K562 (cell line): ENCODE results near the gene CUL5. TPM values are rescaled to one million over a fixed set of nuclear protein-coding genes. Genes with fewer than 3 reads are reported as not detected.

ENCODE experiments used
- ILK ChIP-seq: fragments of 450-650 bp; IDR thresholded peaks from 2 replicates; pipeline ENCODE4 v1.6.1; 2016; ENCODE audit warnings: missing genetic modification characterization, low read depth, mild to moderate bottlenecking, missing compliant biosample characterization, moderate library complexity, borderline replicate concordance
- MED1 ChIP-seq: sonication (generic); formaldehyde crosslinking; IDR thresholded peaks from 2 replicates; pipeline ENCODE4 v1.8.1; 2023; ENCODE audit warnings: missing genetic modification reagents, borderline replicate concordance
- POLR2AphosphoS5 ChIP-seq: IDR thresholded peaks from 2 replicates; pipeline ENCODE4 v1.6.1; 2011; ENCODE audit warnings: mild to moderate bottlenecking, low read depth, low read length, moderate library complexity; ENCODE audit not compliant: control insufficient read depth, insufficient read depth
- RBM39 ChIP-seq: fragments of 200-400 bp; formaldehyde crosslinking; optimal IDR thresholded peaks from 2 replicates; pipeline ENCODE3; 2018; ENCODE audit warnings: low read depth, low read length
- SMARCB1 ChIP-seq: IDR thresholded peaks from 2 replicates; pipeline ENCODE4 v1.6.1; 2011; ENCODE audit warnings: improper control_type of control experiment, low read depth; ENCODE audit not compliant: insufficient read length
- ZC3H8 ChIP-seq: fragments of 450-650 bp; IDR thresholded peaks from 2 replicates; pipeline ENCODE4 v1.6.1; 2017
- ZNF217 ChIP-seq: sonication (generic); formaldehyde crosslinking; IDR thresholded peaks from 2 replicates; pipeline ENCODE4 v1.8.0; 2022; ENCODE audit warnings: mild to moderate bottlenecking, missing genetic modification reagents
- ZNF274 ChIP-seq: IDR thresholded peaks from 2 replicates; pipeline ENCODE4 v1.6.1; 2011; ENCODE audit warnings: low read depth, mild to moderate bottlenecking, low read length, moderate library complexity, borderline replicate concordance
- polyA plus RNA-seq, 8 experiments: library from polyadenylated mRNA; depleted of rRNA in 4 of 8; stranded (reverse) in 5 of 8; unstranded in 3 of 8; fragments of >200 nt; fragmentation: Nextera tagmentation in 2 of 8; fragmentation: Illumina TruSeq in 1 of 8; extraction: Ambion mirVana in 2 of 8; extraction: Trizol in 1 of 8; gene quantifications; 2 replicates each; pipeline versions ENCODE4 v1.2.1 to v1.2.3, GENCODE V29; 2011 to 2014; ENCODE audit warnings: inconsistent platforms in 1 of 8, missing spikeins in 1 of 8
- total RNA-seq, 7 experiments: library from RNA; depleted of rRNA in 6 of 7; stranded (reverse); fragments of >200 nt in 6 of 7; fragmentation: Illumina TruSeq in 2 of 7; extraction: Trizol in 2 of 7; gene quantifications; 2 replicates each; pipeline versions ENCODE4 v1.2.1 to v1.2.3, GENCODE V29; 2011 to 2021; ENCODE audit warnings: low replicate concordance in 1 of 7
- TF ChIP-seq, protein P1 (sequence below): fragments of 450-650 bp; formaldehyde crosslinking; IDR thresholded peaks from 2 replicates; pipeline ENCODE4 v1.4.0; 2020; ENCODE audit warnings: mild to moderate bottlenecking
- TF ChIP-seq, protein P2 (sequence below): fragments of 250-450 bp; sonication (Bioruptor Pico); IDR thresholded peaks from 2 replicates; pipeline ENCODE4 v1.5.0; 2021; ENCODE audit warnings: mild to moderate bottlenecking, moderate library complexity
- TF ChIP-seq, protein P3 (sequence below), 2 experiments: fragments of 150-350 bp in 1 of 2; IDR thresholded peaks; 2 replicates each; pipeline ENCODE4 v1.6.1; 2012 to 2016; ENCODE audit warnings: low read depth in 2 of 2, low read length in 2 of 2, mild to moderate bottlenecking in 1 of 2, moderate library complexity in 1 of 2
- TF ChIP-seq, protein P4 (sequence below): fragments of 450-650 bp; IDR thresholded peaks from 2 replicates; pipeline ENCODE4 v1.6.1; 2018; ENCODE audit warnings: mild to moderate bottlenecking, low read depth; ENCODE audit not compliant: partially characterized antibody
- TF ChIP-seq, protein P5 (sequence below): conservative IDR thresholded peaks from 2 replicates; pipeline ENCODE4 v1.6.1; 2011; ENCODE audit warnings: low read depth, mild to moderate bottlenecking, low read length; ENCODE audit not compliant: control insufficient read depth

Gene CUL5
- total and polyA plus RNA-seq, 9 of the 15 experiments (the other 6 are each of a cell fraction or from before 2014, with no cell fraction given) = 14.3 to 45.9 (median 23.0) TPM

DNA sequence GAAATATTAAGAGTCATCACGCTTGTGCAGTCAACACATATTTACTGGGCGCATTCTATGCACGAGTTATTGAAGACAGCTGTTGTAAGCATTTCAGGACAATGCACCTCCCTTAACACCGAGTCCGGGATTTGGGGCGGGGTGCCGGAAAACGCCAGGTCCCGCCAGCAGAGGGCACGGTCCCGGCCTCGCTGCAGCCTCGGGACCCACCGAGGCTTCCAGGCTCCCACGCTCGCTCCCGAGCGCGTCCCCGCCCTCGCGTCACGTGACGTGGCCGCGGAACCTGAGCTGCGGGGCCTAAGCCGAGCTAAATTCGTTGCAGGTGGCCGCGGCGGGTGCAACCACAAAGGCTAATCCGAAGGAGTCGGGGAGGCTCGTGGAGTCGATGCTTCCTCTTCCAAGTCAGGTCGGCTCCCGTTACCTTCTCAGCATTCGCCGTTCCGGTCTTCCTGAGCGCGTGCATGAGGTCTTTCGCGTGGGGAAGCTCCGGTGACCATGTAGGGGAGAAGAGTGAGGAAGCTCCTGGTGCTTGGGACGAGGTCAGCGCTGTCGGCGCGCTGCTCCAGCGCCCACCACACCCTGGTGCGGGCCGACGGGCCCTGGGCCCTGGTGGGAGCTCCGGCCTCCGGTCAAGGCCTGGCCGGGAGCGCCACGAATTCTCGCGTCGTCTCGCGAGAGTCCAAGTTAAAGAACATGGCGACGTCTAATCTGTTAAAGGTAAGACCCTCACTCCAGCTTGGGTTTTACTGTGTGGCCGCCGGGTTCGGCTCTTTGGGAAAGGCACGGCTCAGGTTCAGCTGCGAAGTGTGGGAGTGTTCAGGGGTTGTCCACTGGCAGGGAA lies at the start of gene CUL5 (continued):
- TF ChIP-seq, protein P1, sequence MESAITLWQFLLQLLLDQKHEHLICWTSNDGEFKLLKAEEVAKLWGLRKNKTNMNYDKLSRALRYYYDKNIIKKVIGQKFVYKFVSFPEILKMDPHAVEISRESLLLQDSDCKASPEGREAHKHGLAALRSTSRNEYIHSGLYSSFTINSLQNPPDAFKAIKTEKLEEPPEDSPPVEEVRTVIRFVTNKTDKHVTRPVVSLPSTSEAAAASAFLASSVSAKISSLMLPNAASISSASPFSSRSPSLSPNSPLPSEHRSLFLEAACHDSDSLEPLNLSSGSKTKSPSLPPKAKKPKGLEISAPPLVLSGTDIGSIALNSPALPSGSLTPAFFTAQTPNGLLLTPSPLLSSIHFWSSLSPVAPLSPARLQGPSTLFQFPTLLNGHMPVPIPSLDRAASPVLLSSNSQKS (CRISPR knock-in tag) = no peak
- TF ChIP-seq, protein P2, sequence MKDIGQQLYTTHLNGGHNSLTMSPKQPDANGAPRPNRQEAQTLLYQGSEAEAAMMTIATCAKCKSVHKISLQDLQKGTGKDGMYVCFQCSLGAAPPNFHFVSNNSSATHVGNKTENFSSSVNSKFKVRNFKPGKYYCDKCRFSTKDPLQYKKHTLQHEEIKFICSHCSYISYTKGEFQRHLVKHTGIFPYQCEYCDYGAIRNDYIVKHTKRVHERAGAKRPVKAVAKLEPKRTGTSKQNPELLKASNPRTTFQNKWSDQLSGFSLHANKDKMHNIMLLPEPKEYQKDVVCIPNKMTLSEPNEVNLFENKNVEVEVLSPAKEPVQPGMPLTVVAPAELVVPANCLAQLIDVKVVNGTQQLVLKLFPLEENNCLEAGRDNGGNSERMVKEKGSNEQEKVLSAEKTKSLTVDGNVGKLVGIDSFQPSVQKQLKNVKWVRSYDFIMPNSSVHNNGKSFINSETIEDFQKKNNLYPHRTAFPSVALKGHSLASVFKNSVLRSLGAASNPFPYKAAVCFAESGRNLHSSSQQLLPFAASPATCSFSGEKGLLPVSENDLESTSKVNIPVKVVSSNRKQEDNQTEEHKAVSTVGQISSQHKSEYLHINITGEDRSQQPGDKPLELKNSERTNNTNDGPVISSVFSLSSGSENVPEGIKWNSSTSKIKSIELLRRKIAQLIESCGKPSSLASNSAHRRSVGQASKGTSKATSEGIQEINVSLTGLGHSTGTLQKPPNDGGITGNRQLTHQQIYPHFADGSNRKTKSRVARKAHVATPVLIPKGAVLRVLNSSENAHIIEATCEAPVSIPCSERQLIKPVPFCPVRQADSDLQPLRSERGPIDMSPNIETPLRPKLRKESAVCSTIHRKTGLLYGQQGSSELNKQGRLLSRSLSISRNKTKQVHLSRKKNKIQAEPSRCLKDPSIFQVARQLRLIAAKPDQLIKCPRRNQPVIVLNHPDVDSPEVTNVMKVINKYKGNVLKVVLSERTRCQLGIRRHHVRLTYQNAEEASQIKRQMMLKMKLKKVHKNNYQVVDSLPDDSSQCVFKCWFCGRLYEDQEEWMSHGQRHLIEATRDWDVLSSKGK (CRISPR knock-in tag) = no peak
- TF ChIP-seq ZC3H8 (no peak), MED1 (CRISPR knock-in tag) (no peak), RBM39 (no peak), POLR2AphosphoS5 (peak; percentile 60; the same call in 1 of the 2 replicates), SMARCB1 (no peak), ZNF217 (CRISPR knock-in tag) (peak; percentile 16; the same call in 1 of the 2 replicates), ZNF274 (no peak), ILK (tag) (no peak)
- TF ChIP-seq, protein P3, sequence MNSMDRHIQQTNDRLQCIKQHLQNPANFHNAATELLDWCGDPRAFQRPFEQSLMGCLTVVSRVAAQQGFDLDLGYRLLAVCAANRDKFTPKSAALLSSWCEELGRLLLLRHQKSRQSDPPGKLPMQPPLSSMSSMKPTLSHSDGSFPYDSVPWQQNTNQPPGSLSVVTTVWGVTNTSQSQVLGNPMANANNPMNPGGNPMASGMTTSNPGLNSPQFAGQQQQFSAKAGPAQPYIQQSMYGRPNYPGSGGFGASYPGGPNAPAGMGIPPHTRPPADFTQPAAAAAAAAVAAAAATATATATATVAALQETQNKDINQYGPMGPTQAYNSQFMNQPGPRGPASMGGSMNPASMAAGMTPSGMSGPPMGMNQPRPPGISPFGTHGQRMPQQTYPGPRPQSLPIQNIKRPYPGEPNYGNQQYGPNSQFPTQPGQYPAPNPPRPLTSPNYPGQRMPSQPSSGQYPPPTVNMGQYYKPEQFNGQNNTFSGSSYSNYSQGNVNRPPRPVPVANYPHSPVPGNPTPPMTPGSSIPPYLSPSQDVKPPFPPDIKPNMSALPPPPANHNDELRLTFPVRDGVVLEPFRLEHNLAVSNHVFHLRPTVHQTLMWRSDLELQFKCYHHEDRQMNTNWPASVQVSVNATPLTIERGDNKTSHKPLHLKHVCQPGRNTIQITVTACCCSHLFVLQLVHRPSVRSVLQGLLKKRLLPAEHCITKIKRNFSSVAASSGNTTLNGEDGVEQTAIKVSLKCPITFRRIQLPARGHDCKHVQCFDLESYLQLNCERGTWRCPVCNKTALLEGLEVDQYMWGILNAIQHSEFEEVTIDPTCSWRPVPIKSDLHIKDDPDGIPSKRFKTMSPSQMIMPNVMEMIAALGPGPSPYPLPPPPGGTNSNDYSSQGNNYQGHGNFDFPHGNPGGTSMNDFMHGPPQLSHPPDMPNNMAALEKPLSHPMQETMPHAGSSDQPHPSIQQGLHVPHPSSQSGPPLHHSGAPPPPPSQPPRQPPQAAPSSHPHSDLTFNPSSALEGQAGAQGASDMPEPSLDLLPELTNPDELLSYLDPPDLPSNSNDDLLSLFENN (IDR thresholded peaks at IDR 0.05; ENCODE audit: low read depth in 2 of 2, low read length in 2 of 2) = no peak
- TF ChIP-seq, protein P4, sequence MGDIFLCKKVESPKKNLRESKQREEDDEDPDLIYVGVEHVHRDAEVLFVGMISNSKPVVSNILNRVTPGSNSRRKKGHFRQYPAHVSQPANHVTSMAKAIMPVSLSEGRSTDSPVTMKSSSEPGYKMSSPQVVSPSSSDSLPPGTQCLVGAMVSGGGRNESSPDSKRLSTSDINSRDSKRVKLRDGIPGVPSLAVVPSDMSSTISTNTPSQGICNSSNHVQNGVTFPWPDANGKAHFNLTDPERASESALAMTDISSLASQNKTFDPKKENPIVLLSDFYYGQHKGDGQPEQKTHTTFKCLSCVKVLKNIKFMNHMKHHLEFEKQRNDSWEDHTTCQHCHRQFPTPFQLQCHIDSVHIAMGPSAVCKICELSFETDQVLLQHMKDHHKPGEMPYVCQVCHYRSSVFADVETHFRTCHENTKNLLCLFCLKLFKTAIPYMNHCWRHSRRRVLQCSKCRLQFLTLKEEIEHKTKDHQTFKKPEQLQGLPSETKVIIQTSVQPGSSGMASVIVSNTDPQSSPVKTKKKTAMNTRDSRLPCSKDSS = no peak
- TF ChIP-seq, protein P5, sequence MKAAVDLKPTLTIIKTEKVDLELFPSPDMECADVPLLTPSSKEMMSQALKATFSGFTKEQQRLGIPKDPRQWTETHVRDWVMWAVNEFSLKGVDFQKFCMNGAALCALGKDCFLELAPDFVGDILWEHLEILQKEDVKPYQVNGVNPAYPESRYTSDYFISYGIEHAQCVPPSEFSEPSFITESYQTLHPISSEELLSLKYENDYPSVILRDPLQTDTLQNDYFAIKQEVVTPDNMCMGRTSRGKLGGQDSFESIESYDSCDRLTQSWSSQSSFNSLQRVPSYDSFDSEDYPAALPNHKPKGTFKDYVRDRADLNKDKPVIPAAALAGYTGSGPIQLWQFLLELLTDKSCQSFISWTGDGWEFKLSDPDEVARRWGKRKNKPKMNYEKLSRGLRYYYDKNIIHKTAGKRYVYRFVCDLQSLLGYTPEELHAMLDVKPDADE = no peak
